GM12891 (cell line): ENCODE measurements around the gene CABP7.

Source experiments
- POLR2A ChIP-seq: IDR thresholded peaks from 2 replicates; pipeline ENCODE4 v1.6.1; 2011; ENCODE audit warnings: low read depth, low read length, control low read depth
- SPI1 ChIP-seq: IDR thresholded peaks from 2 replicates; pipeline ENCODE4 v1.6.1; 2011; ENCODE audit warnings: low read depth, low read length, control low read depth

DNA sequence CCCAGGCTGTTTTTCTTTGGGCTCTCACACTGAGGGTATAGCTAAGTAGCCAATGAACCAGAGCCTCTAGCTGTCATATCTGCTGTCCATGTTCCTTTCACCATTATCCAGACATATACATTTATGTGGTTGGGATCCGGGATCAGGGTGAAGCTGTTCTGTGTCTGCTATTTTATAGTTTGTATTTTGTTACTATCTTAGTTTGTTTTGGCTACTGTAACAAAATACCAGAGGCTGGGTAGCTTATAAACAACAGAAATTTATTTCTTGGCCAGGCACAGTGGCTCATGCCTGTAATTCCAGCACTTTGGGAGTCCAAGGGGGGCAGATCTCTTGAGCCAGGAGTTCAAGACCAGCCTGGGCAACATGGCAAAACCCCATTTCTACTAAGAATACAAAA lies 40.5 kb upstream of the CABP7 start:
- TF ChIP-seq POLR2A (no peak), SPI1 (no peak)
